ENCODE data around the gene AGAP5. TPM values are rescaled to one million over a fixed set of nuclear protein-coding genes. Genes with fewer than 3 reads are reported as not detected.

The AGAP5 gene
- total and polyA plus RNA-seq, 9 of the 15 experiments (the other 6 are each of a cell fraction or from before 2014, with no cell fraction given): 0.32 to 7.5 (median 5.3) TPM

- no peak for TF ChIP-seq CUX1 (CRISPR knock-in tag; IDR thresholded peaks at IDR 0.05)
- peak; percentile 90 to 95 for TF ChIP-seq KDM1A (IDR thresholded peaks at IDR 0.05)
- TF ChIP-seq L3MBTL2 (IDR thresholded peaks at IDR 0.05): 0 out of 2 replicates have a peak, but pooled peaks have one; percentile 17
- peak; percentile 57; the same call in 1 of the 2 replicates for TF ChIP-seq MBD2 (IDR thresholded peaks at IDR 0.05; ENCODE audit: borderline replicate concordance, low read depth)
- TF ChIP-seq CCNT2 (IDR thresholded peaks at IDR 0.05; ENCODE audit: borderline replicate concordance, extremely low read depth, insufficient read length, low read depth, low read length): peak; percentile 67
- peak; percentile 80; the same call in 1 of the 2 replicates for TF ChIP-seq HEY1 (CRISPR knock-in tag; IDR thresholded peaks at IDR 0.05; ENCODE audit: borderline replicate concordance)
- TF ChIP-seq ZNF518B (CRISPR knock-in tag; IDR thresholded peaks at IDR 0.05): no peak
- TF ChIP-seq ATF7 (IDR thresholded peaks at IDR 0.05): peak; percentile 67; the same call in 1 of the 2 replicates
- peak; percentile 97 for TF ChIP-seq CBFA2T3 (IDR thresholded peaks at IDR 0.05)
- peak; percentile 79; the same call in 1 of the 2 replicates for TF ChIP-seq CBFB (CRISPR knock-in tag; IDR thresholded peaks at IDR 0.05)
- TF ChIP-seq KLF16 (IDR thresholded peaks at IDR 0.05): peak; percentile 82
- TF ChIP-seq, protein P1, sequence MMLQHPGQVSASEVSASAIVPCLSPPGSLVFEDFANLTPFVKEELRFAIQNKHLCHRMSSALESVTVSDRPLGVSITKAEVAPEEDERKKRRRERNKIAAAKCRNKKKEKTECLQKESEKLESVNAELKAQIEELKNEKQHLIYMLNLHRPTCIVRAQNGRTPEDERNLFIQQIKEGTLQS (IDR thresholded peaks at IDR 0.05): peak; percentile 68; the same call in 1 of the 2 replicates
- TF ChIP-seq, protein P1 (CRISPR knock-in tag; conservative IDR thresholded peaks at IDR 0.05): 0 out of 2 replicates have a peak, but pooled peaks have one; percentile 54
- TF ChIP-seq, protein P2, sequence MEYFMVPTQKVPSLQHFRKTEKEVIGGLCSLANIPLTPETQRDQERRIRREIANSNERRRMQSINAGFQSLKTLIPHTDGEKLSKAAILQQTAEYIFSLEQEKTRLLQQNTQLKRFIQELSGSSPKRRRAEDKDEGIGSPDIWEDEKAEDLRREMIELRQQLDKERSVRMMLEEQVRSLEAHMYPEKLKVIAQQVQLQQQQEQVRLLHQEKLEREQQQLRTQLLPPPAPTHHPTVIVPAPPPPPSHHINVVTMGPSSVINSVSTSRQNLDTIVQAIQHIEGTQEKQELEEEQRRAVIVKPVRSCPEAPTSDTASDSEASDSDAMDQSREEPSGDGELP (CRISPR knock-in tag; IDR thresholded peaks at IDR 0.05; ENCODE audit: borderline replicate concordance): peak; percentile 41; the same call in 1 of the 2 replicates
- TF ChIP-seq LEF1 (IDR thresholded peaks at IDR 0.05): no peak; the same call in 1 of the 2 replicates
- TF ChIP-seq CXXC5 (CRISPR knock-in tag; IDR thresholded peaks at IDR 0.05): peak; percentile 62
These were observed 48.7 kb downstream of the AGAP5 start (continued) for GRCh38 chr10:73648975-73649829.
